NB4 (cell line): ENCODE measurements around the gene MDH2.

Experiments
- CTCF ChIP-seq: IDR thresholded peaks from one replicate; pipeline ENCODE4 v1.5.1; 2012; ENCODE audit warnings: low read depth, low read length
- TF ChIP-seq, protein P1 (sequence below): IDR thresholded peaks from 2 replicates; pipeline ENCODE4 v1.6.1; 2011; ENCODE audit warnings: low read depth, low read length

- TF ChIP-seq CTCF, result no peak
- TF ChIP-seq, protein P1, sequence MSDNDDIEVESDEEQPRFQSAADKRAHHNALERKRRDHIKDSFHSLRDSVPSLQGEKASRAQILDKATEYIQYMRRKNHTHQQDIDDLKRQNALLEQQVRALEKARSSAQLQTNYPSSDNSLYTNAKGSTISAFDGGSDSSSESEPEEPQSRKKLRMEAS, result no peak
Measured at GRCh38 chr7:76023002-76023401, 24.9 kb upstream of the MDH2 start.
